ENCODE data around the gene NARS2. TPM values are rescaled to one million over a fixed set of nuclear protein-coding genes. Genes with fewer than 3 reads are reported as not detected.
"Not testable (repeated sequence)": the region's sequence is repeated elsewhere in the genome, so short reads cannot be mapped to it uniquely, and the experiment has no call there.

Gene NARS2
- total RNA-seq, 2 experiments from 2014 or later: 27.5 to 29.6 TPM

DNA sequence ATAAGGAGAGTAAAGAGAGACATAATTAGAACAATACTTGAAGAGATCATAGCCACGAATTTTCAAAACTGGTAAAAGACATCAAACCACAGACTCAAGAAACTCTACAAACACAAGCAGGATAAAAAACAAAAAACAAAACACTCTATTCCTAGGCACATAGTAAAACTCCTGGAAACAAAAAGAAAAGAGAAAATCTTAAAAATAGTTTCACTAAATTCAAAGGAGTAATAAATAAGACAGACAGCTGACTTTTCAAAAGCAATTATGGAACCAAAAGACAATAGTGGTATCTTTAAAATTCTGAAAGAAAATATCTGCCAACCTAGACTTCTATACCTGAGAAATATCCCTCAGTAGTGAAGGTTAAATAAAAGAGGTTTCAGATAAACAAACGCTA lies 9.2 kb upstream of the NARS2 start:
- CTCF ChIA-PET: no interaction called here
- POLR2A ChIA-PET: no interaction called here

DNA sequence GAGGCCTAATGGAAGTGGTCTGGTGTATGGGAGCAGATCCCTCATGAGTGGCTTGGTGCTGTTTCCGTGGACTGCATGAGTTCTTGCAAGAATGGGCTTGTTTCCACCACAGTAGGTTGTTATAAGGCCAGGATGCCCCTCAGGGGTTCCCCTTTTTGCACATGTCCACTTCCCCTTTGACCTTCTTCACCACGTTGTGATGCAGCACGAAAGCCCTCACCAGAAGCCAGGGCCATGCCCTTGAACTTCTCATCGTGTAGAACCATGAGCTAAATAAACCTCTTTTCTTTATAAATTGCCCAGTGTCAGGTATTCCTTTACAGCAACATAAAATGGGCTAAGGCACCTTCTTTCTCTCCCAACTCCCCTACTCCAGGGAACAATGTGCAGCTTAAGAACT lies 2.8 kb upstream of the NARS2 start:
- ChIA-PET CTCF (no interaction called here), POLR2A (no interaction called here)

- POLR2A ChIA-PET: no interaction called here
- CTCF ChIA-PET: interaction anchor here (1.9 kb wide), 1 partner anchor 10 kb away, joined by 4 read pairs; no protein-coding TSS in a partner anchor
Observed at GRCh38 chr11:78576549-78577097, 2.0 kb upstream of the NARS2 start.

DNA sequence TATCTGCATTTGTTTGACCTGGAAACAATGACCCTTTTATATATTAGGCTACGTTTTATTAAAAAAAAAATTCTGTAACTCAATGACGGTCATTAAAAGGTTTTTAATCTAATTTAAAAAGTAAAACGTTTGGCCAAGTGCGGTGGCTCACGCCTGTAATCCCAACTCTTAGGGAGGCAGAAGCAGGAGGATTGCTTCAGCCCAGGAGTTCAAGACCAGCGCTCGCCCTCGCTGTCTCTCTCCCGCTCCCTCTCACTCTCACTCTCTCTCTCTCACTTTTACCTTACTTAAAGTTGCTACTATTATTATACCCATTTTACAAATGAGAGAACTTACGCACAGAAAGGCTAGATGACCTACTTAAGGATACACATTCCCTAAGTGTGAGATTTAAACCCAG lies 814 bp upstream of the NARS2 start:
- POLR2A ChIA-PET: no interaction called here
- CTCF ChIA-PET: interaction anchor here (1.9 kb wide), 1 partner anchor 11 kb away, joined by 4 read pairs; no protein-coding TSS in a partner anchor

DNA sequence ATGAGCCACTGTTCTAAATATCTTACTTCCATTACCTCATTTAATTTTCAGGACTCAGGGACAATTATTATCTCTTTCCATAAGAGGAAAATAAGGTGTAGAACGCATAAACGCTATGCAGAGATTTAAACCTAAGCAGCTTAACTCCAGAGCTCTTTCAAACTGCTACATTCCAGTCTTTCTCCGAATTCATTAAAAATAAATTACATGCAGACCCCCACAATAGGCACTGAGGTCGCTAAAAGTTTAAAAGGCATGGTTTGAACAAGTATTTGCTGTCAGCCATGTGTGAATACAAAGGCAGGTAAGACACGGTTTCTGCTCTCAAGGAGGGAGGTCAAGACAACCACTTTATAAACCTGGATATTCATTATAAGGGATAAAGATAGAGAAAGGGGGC lies 983 bp downstream of the NARS2 start:
- CTCF ChIA-PET: interaction anchor here (0.6 to 2.3 kb wide), 2 partner anchors 9 to 106 kb away, joined by 4 to 12 read pairs; no protein-coding TSS in a partner anchor
- POLR2A ChIA-PET: no interaction called here

DNA sequence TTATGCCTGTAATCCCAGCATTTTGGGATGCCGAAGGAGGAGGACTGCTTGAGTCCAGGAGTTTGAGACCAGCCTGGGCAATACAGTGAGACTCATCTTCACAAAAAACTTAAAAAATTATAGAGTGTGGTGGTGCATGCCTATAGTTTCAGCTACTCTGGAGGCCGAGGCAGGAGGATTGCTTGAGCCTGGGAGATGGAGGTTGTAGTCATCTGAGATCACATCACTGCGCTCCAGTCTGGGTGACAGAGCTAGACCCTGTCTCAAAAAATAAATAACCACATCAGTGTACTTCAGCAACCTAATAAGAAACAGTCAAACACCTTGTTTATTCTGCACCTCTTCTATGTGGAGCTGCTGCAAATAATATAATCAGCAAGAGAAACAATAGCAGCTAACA lies 1.4 kb downstream of the NARS2 start:
- CTCF ChIA-PET: interaction anchor here (0.6 to 2.3 kb wide), 2 partner anchors 9 to 105 kb away, joined by 4 to 12 read pairs; no protein-coding TSS in a partner anchor
- POLR2A ChIA-PET: no interaction called here

- CTCF ChIA-PET: interaction anchor here (0.8 kb wide), 1 partner anchor 8 kb away, joined by 3 read pairs; no protein-coding TSS in a partner anchor
- POLR2A ChIA-PET: no interaction called here
Observed at GRCh38 chr11:78572394-78572793, 2.3 kb downstream of the NARS2 start.

GRCh38 chr11:78570031-78570430 lies 4.6 kb downstream of the NARS2 start:
- ChIA-PET POLR2A (no interaction called here), CTCF (no interaction called here)

DNA sequence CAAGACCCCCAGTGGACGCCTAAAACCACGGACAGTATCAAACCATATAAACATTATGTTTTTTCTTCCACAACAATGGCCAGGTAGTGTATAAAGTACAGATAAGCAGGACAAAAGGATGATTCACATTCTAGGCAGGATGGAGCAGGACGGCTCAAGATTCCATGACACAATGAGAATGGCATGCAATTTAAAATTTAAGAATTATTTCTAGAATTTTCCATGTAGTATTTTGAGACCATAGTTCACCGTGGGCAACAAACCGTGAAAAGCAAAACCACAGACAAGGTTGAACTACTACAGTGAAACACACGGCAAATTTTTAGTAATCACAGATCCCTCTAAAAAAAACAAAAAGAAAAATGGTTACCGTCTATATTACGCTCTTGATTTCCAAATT lies 7.5 kb downstream of the NARS2 start:
- CTCF ChIA-PET: interaction anchor here (0.6 kb wide), 1 partner anchor 18 kb away, joined by 3 read pairs; no protein-coding TSS in a partner anchor
- POLR2A ChIA-PET: no interaction called here

DNA sequence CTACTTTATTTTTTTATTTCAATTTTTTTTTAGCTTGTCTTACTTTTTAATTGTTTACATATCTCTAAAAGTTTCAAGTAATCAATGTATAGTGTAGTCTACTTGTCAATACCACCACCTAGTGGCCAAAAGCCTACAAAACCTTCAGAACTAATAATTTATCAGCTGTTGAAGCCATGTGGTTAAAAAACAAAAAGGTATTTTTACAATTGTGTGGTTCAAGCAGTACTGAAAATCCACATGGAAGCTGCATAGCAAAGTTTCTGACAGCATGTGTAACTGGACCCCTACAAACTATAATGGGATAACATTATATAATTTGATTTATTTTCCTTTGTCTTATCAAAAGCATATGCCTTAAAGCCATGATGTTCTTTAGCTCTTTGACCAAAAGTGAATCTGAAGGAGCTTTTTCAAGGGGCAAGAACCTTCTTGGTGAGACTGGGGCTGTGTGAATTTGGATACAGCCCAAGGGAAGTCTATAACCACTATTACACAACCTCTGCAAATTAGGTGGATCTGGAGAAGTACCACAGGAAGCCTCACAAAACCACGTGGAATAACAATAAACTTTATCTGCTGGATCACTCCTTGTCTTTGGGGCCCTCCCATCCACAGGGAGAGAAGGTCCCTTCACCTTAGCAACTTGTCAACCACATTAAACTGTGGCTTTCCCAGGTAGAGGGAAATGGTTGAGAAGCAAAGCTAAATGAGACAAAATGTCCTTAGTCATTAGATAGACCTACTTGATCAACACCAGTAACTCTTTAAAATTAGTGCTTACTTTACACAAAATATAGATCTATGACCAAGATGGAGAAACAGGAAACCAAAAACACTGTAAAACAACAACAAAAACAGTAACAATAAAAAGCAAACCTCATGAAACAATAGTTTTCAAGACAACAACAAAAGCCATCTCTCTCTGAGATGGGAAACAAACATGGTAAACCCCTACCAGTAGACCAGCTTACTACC lies 9.9 kb downstream of the NARS2 start:
- CTCF ChIA-PET: interaction anchor here (0.5 to 1.7 kb wide), 14 partner anchors 8 to 394 kb away, joined by 3 to 17 read pairs (median 3); partner anchors contain the start of genes GAB2, KCTD21, NARS2 and USP35
- POLR2A ChIA-PET: interaction anchor here (0.6 to 1.5 kb wide), 2 partner anchors 10 to 570 kb away, joined by 3 to 7 read pairs; partner anchors contain the start of genes INTS4 and NARS2

DNA sequence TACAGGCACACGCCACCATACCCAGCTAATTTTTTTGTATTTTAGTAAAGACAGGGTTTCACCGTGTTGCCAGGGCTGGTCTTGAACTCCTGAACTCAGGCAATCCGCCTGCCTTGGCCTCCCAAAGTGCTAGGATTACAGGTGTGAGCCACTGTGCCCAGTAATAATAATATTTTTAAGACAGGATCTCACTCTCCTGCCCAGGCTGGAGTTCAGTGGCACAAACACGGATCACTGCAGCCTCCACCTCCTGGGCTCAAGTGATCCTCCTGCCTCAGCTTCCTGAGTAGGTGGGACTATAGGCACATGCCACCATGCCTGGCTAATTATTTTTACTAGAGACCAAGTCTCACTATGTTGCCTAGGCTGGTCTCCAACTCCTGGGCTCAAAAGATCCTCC lies 10.6 kb downstream of the NARS2 start:
- POLR2A ChIA-PET: interaction anchor here (0.6 to 1.5 kb wide), 2 partner anchors 11 to 569 kb away, joined by 3 to 7 read pairs; partner anchors contain the start of genes INTS4 and NARS2
- CTCF ChIA-PET: interaction anchor here (0.7 to 1.7 kb wide), 12 partner anchors 8 to 376 kb away, joined by 3 to 17 read pairs (median 4); partner anchors contain the start of genes GAB2, KCTD21, NARS2 and USP35

GRCh38 chr11:78563090-78563489 lies 11.6 kb downstream of the NARS2 start:
- CTCF ChIA-PET: interaction anchor here (0.7 kb wide), 1 partner anchor 304 kb away, joined by 3 read pairs; no protein-coding TSS in a partner anchor
- POLR2A ChIA-PET: not testable (repeated sequence)

DNA sequence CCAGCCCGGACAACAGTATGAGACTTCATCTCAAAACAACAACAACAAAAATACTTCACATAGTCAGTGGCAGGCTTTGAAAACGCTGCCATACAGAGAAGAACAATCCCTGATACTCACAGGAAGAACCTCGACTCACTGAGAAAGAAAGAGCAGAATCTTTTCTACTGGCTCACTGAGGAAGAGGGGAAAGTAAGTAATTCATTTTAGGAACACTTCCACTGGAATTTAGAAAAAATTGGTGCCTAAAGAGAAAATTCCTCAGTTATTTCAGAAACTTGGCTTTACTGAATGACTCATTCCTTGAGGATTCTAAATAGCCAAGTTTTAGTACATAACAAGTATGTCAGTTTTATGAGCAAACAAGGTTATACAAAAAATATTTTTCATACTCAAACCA lies 12.3 kb downstream of the NARS2 start:
- ChIA-PET CTCF (no interaction called here), POLR2A (no interaction called here)

GRCh38 chr11:78560826-78561484 lies 13.7 kb downstream of the NARS2 start:
- POLR2A ChIA-PET: no interaction called here
- CTCF ChIA-PET: interaction anchor here (0.6 to 1.3 kb wide), 2 partner anchors 143 to 241 kb away, joined by 3 read pairs; no protein-coding TSS in a partner anchor

DNA sequence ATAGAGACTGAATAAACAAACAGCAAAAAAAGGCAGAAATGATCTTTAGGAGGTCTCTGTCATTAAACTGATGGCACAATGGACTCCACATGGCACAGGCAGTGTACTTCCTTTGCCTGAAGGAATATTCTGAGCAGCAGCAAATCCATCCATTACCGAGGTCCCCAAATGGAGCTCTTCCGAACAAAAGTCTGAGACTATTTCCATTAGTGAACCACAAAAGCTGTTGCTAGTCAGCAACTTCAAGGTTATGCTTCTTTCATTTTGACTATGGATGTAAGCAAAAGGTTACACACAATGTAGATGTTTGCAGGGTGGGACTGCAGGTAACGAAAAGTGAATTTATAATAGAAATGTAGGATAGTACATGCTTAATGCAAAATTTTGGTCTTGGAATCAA lies 14.5 kb downstream of the NARS2 start:
- POLR2A ChIA-PET: no interaction called here
- CTCF ChIA-PET: interaction anchor here (1.3 kb wide), 1 partner anchor 142 kb away, joined by 3 read pairs; no protein-coding TSS in a partner anchor

DNA sequence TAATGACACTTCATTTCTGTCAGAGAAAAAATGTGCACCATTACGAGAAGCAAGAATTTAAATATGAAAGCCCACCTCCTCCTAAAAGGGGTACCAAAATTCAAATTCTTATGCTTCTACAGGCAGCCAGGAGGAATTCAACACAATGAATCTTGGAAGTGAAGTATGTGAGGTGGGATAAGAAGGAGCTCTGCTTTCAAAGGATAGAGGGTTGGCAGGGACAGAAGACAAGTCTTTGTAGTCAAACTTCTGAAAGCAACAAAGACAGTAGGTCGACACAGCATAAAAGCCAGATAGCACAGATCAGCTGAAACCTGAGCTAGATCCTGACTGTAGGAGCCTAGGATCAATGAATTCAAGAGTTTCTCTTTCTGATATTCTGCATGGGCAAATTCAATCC lies 17.4 kb downstream of the NARS2 start:
- POLR2A ChIA-PET: no interaction called here

DNA sequence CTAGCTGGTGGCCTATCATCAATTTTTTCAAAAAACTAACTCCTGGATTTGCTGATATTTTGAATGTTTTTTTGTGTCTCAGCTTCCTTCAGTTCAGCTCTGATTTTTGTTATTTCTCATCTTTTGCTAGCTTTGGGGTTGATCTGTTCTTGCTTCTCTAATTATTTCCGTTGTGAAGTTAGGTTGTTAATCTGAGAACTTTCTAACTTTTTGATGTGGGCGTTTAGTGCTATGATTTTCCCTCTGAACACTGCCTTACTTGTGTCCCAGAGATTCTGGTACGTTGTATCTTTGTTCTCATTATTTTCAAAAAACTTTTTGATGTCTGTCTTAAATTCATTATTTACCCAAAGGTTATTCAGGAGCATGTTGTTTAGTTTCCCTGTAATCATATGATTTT lies 19.1 kb downstream of the NARS2 start:
- ChIA-PET POLR2A (no interaction called here), CTCF (no interaction called here)

More for the DNA sequence above, 17.4 kb downstream of the NARS2 start:
- CTCF ChIA-PET: no interaction called here

GRCh38 chr11:78552881-78553280 lies 21.8 kb downstream of the NARS2 start:
- ChIA-PET CTCF (no interaction called here), POLR2A (no interaction called here)

- CTCF ChIA-PET: interaction anchor here (0.6 kb wide), 1 partner anchor 84 kb away, joined by 3 read pairs; no protein-coding TSS in a partner anchor
- POLR2A ChIA-PET: not testable (repeated sequence)
Observed at GRCh38 chr11:78552139-78552538, 22.5 kb downstream of the NARS2 start.

DNA sequence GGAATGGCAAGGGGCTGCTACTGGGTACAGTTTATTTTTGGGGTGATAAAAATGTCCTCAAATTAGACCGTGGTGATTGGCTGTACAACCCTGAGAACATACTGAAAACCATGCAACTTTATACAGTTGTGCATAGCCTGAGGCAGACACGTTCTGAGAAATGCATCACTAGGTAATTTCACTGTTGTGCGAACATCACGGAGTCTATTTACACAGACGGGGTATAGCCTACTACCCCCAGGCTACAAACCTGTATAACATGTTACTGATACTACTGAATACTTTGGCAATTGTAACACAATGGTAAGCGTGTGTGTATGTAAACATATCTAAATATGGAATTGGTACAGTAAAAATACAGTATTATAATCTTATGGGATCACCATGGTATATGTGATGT lies 23.6 kb downstream of the NARS2 start:
- ChIA-PET POLR2A (no interaction called here), CTCF (interaction anchor here (0.6 kb wide), 1 partner anchor 120 kb away, joined by 4 read pairs; no protein-coding TSS in a partner anchor)

All from activated CD8-positive, alpha-beta memory T cell treated with anti-CD3 and anti-CD28 coated beads for 36 hours (primary cell).